Spinal cord (tissue), 10 donors: ENCODE results near the gene CD244. TPM values are rescaled to one million over a fixed set of nuclear protein-coding genes. Genes with fewer than 3 reads are reported as not detected.

Experiments used
- DNase-seq, 6 donors: peaks; one replicate each; pipeline versions ENCODE4 v3.0.0 to v3.0.0-alpha.2; 2013 to 2015; ENCODE audit warnings: low spot score in 6 of 6, low read depth in 4 of 6
- H3K27ac ChIP-seq: one replicate; pipeline ENCODE4 v1.5.1; 2013; ENCODE audit warnings: low read depth, low read length, control low read depth
- H3K27me3 ChIP-seq: one replicate; pipeline ENCODE4 v1.6.1; 2013; ENCODE audit warnings: low read length; ENCODE audit not compliant: control insufficient read depth, insufficient read depth
- H3K36me3 ChIP-seq: one replicate; pipeline ENCODE4 v1.6.1; 2013; ENCODE audit warnings: low read length; ENCODE audit not compliant: control insufficient read depth, insufficient read depth
- H3K4me1 ChIP-seq: one replicate; pipeline ENCODE4 v1.6.1; 2013; ENCODE audit warnings: low read length; ENCODE audit not compliant: control insufficient read depth, insufficient read depth
- H3K4me3 ChIP-seq: one replicate; pipeline ENCODE4 v1.5.1; 2013; ENCODE audit warnings: low read depth, low read length, control low read depth
- H3K9me3 ChIP-seq: one replicate; pipeline ENCODE4 v1.6.1; 2013; ENCODE audit warnings: low read length; ENCODE audit not compliant: control insufficient read depth, insufficient read depth
- WGBS: methylation state at CpG from one replicate; pipeline ENCODE4 v1.1.5; 2013; ENCODE audit warnings: missing lambda C conversion rate; ENCODE audit not compliant: insufficient coverage; 5-methylcytosine and 5-hydroxymethylcytosine counted together
- polyA plus RNA-seq, 2 donors: library from polyadenylated mRNA; unstranded; fragments of 120-200 nt; gene quantifications; one replicate each; pipeline ENCODE4 v1.2.1, GENCODE V29; 2013; ENCODE audit not compliant: insufficient read length in 2 of 2
- total RNA-seq, 2 donors: library from RNA; depleted of rRNA in 1 of 2; stranded (reverse); fragments of 120-200 nt in 1 of 2; fragments of >200 nt in 1 of 2; gene quantifications; one replicate each; pipeline versions ENCODE4 v1.2.3 to v1.2.4, GENCODE V29; 2013 to 2014
- donor health status: healthy.

CD244 gene
- total and polyA plus RNA-seq, 4 donors, result 0.11 to 0.69 TPM; not detected in 2

GRCh38 chr1:160823296-160823695 lies 39.4 kb downstream of the CD244 start:
- 69% methylated on average over 2 of the region's 3 CpGs for WGBS
- DNase-seq, result no peak
- no peaks in the 10 kb centered on the region for H3K27me3 ChIP-seq

GRCh38 chr1:160821627-160822026 lies 41.1 kb downstream of the CD244 start:
- no peaks in the 10 kb centered on the region for H3K27me3 ChIP-seq
- no peaks in the 10 kb centered on the region for H3K4me1 ChIP-seq
- H3K9me3 ChIP-seq, result no peaks in the 10 kb centered on the region
- no peaks in the 10 kb centered on the region for H3K36me3 ChIP-seq
- DNase-seq, result no peak
- no peak overlapping the region for H3K4me3 ChIP-seq
- no peak overlapping the region for H3K27ac ChIP-seq
- WGBS, result 88% methylated on average over 1 of the region's 8 CpGs

More at GRCh38 chr1:160823296-160823695, 39.4 kb downstream of the CD244 start:
- H3K4me3 ChIP-seq, result no peak overlapping the region
- H3K9me3 ChIP-seq, result no peaks in the 10 kb centered on the region
- H3K36me3 ChIP-seq, result no peaks in the 10 kb centered on the region
- H3K27ac ChIP-seq, result no peak overlapping the region
- no peaks in the 10 kb centered on the region for H3K4me1 ChIP-seq

GRCh38 chr1:160819186-160819585 lies 43.5 kb downstream of the CD244 start:
- Histone ChIP-seq H3K9me3 (no peaks in the 10 kb centered on the region), H3K36me3 (no peaks in the 10 kb centered on the region), H3K4me3 (no peak overlapping the region), H3K27me3 (no peaks in the 10 kb centered on the region), H3K27ac (no peak overlapping the region), H3K4me1 (no peaks in the 10 kb centered on the region)
- DNase-seq, result no peak
- 88% methylated on average over 3 of the region's 3 CpGs for WGBS

GRCh38 chr1:160818207-160818937 lies 44.3 kb downstream of the CD244 start:
- H3K4me3 ChIP-seq, result no peak overlapping the region
- no peaks in the 10 kb centered on the region for H3K4me1 ChIP-seq
- H3K27me3 ChIP-seq, result no peaks in the 10 kb centered on the region
- H3K36me3 ChIP-seq, result no peaks in the 10 kb centered on the region
- no CpG with 5 or more reads among the region's 9 CpGs for WGBS
- no peak for DNase-seq
- H3K9me3 ChIP-seq, result no peaks in the 10 kb centered on the region
- H3K27ac ChIP-seq, result no peak overlapping the region

GRCh38 chr1:160814856-160815255 lies 47.8 kb downstream of the CD244 start:
- no peak overlapping the region for H3K4me3 ChIP-seq
- no peak for DNase-seq
- no peaks in the 10 kb centered on the region for H3K36me3 ChIP-seq
- WGBS, result 96% methylated on average over 7 of the region's 8 CpGs
- H3K27ac ChIP-seq, result no peak overlapping the region
- no peaks in the 10 kb centered on the region for H3K4me1 ChIP-seq
- no peaks in the 10 kb centered on the region for H3K27me3 ChIP-seq
- no peaks in the 10 kb centered on the region for H3K9me3 ChIP-seq

GRCh38 chr1:160814316-160814715 lies 48.4 kb downstream of the CD244 start:
- H3K27me3 ChIP-seq, result no peaks in the 10 kb centered on the region
- 94% methylated on average over 5 of the region's 6 CpGs for WGBS
- H3K27ac ChIP-seq, result no peak overlapping the region
- H3K4me3 ChIP-seq, result no peak overlapping the region
- H3K36me3 ChIP-seq, result no peaks in the 10 kb centered on the region
- no peak for DNase-seq
- H3K4me1 ChIP-seq, result no peaks in the 10 kb centered on the region
- no peaks in the 10 kb centered on the region for H3K9me3 ChIP-seq

GRCh38 chr1:160813215-160813614 lies 49.5 kb downstream of the CD244 start:
- Histone ChIP-seq H3K4me3 (no peak overlapping the region), H3K36me3 (no peaks in the 10 kb centered on the region), H3K27ac (no peak overlapping the region), H3K27me3 (no peaks in the 10 kb centered on the region), H3K4me1 (no peaks in the 10 kb centered on the region), H3K9me3 (no peaks in the 10 kb centered on the region)
- WGBS, result 92% methylated on average over 4 of the region's 7 CpGs
- DNase-seq, result no peak

DNA sequence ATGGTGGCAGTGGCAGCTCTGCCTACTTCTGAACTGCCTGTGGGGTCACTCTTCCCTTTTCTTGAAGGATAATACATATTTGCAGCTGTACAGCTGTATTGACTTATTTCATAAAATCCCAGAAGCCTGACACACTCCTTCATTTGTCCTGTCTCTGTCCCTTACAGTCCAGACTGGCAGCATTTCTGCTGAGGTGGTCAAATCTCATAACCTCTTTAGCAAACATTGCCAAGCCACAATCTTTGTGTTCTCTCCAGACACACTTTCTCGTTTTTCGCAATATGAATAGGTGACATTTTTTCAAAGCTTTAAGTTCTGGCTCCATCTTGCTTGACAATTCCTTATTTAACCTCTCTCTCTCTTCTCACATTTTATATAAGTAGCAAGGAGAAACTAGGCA lies 51.5 kb downstream of the CD244 start:
- Histone ChIP-seq H3K27me3 (no peaks in the 10 kb centered on the region), H3K36me3 (no peaks in the 10 kb centered on the region), H3K9me3 (peaks cover 3% of the 10 kb centered on the region), H3K4me3 (no peak overlapping the region), H3K4me1 (no peaks in the 10 kb centered on the region), H3K27ac (no peak overlapping the region)
- DNase-seq, result no peak
- 83% methylated on average over 2 of the region's 2 CpGs for WGBS

DNA sequence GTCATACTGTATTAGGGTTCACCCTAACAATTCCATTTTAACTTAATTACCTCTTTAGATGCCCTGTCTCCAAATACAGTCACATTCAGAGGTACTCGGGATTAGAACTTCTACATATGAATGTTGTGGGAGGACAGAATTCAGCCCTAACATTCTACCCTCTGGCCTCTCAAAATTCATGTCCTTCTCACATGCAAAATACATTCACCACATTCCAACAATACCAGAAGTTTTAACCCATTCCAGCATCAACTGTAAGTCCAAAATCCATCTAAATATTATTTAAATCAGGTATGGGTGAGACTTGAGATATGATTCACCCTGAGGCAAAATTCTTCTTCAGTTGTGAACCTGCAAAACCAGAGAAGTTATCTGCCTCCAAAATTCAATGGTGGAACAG lies 52.2 kb downstream of the CD244 start:
- H3K27ac ChIP-seq, result no peak overlapping the region
- no peaks in the 10 kb centered on the region for H3K36me3 ChIP-seq
- peaks cover 3% of the 10 kb centered on the region for H3K9me3 ChIP-seq
- WGBS, result no CpG with 5 or more reads among the region's 1 CpG
- no peaks in the 10 kb centered on the region for H3K27me3 ChIP-seq
- no peak overlapping the region for H3K4me3 ChIP-seq
- DNase-seq, result no peak
- H3K4me1 ChIP-seq, result no peaks in the 10 kb centered on the region

DNA sequence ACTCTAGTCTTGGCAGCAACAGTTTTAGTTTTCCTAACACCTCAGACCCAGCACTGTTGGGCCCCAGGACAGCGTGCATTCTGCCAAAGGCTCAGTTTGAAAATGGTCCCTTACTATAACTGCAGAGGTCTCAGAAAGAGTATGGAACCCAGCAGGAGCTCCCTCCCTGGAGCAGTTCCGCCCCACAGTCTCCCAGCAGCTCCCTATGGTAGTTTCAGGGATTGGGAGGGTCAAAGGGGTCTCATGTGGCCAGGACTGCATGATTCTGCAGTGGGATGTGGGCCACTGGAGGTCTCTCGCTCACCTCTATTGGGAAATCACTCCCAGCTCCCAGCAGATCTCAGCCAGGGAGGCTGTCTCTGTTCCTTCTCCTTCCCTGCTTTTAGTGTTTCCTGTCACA lies 54.4 kb downstream of the CD244 start:
- Histone ChIP-seq H3K9me3 (peaks cover 3% of the 10 kb centered on the region), H3K4me1 (no peaks in the 10 kb centered on the region), H3K36me3 (no peaks in the 10 kb centered on the region), H3K27ac (no peak overlapping the region), H3K4me3 (no peak overlapping the region), H3K27me3 (no peaks in the 10 kb centered on the region)
- DNase-seq, result no peak
- 80% methylated on average over 1 of the region's 3 CpGs for WGBS
